ENCODE results near the gene ARMH3.
"Not testable (repeated sequence)": the region's sequence is repeated elsewhere in the genome, so short reads cannot be mapped to it uniquely, and the experiment has no call there.

The ARMH3 gene

GRCh38 chr10:102067091-102067916 is 11.3 kb upstream of the ARMH3 start:
- no peak for TF ChIP-seq TAF1 (IDR thresholded peaks at IDR 0.05; ENCODE audit: borderline replicate concordance, low read depth, low read length)
- no peak for TF ChIP-seq POLR2AphosphoS5 (IDR thresholded peaks at IDR 0.05; ENCODE audit: low read depth, low read length)
- TF ChIP-seq POLR2A (IDR thresholded peaks at IDR 0.05; ENCODE audit: low read depth, low read length), result no peak
- no peak for DNase-seq (ENCODE audit: insufficient read length)
- FAIRE-seq, result no peak

- TF ChIP-seq POLR2A (IDR thresholded peaks at IDR 0.05; ENCODE audit: low read depth, low read length) (no peak), TAF1 (IDR thresholded peaks at IDR 0.05; ENCODE audit: borderline replicate concordance, low read depth, low read length) (no peak), POLR2AphosphoS5 (IDR thresholded peaks at IDR 0.05; ENCODE audit: low read depth, low read length) (no peak)
- FAIRE-seq, result no peak
- DNase-seq (ENCODE audit: insufficient read length), result no peak
These were observed 10.6 kb upstream of the ARMH3 start for GRCh38 chr10:102066399-102067088.

GRCh38 chr10:102065561-102066398 is 9.8 kb upstream of the ARMH3 start:
- peak; percentile 62 for FAIRE-seq
- TF ChIP-seq TAF1 (IDR thresholded peaks at IDR 0.05; ENCODE audit: borderline replicate concordance, low read depth, low read length) (no peak), POLR2AphosphoS5 (IDR thresholded peaks at IDR 0.05; ENCODE audit: low read depth, low read length) (no peak), POLR2A (IDR thresholded peaks at IDR 0.05; ENCODE audit: low read depth, low read length) (no peak)

GRCh38 chr10:102064868-102065560 is 9.0 kb upstream of the ARMH3 start, which contains the start of gene HPS6:
Gene HPS6, plus strand, starts transcription at chr10:102065349. Its CDS starts 126 bp downstream, at chr10:102065475.
- TF ChIP-seq TAF1 (IDR thresholded peaks at IDR 0.05; ENCODE audit: borderline replicate concordance, low read depth, low read length) (0 out of 2 replicates have a peak, but pooled peaks have one; percentile 45), POLR2AphosphoS5 (IDR thresholded peaks at IDR 0.05; ENCODE audit: low read depth, low read length) (no peak; the same call in 1 of the 2 replicates), POLR2A (IDR thresholded peaks at IDR 0.05; ENCODE audit: low read depth, low read length) (peak; percentile 78; the same call in 1 of the 2 replicates)
- DNase-seq (ENCODE audit: insufficient read length) (peak; percentile 99), FAIRE-seq (peak; percentile 98)

More at GRCh38 chr10:102065561-102066398, 9.8 kb upstream of the ARMH3 start:
- peak; percentile 51 for DNase-seq (ENCODE audit: insufficient read length)

GRCh38 chr10:102064503-102064867 is 8.5 kb upstream of the ARMH3 start:
- FAIRE-seq (no peak), DNase-seq (ENCODE audit: insufficient read length) (no peak)
- TF ChIP-seq POLR2A (IDR thresholded peaks at IDR 0.05; ENCODE audit: low read depth, low read length) (no peak), TAF1 (IDR thresholded peaks at IDR 0.05; ENCODE audit: borderline replicate concordance, low read depth, low read length) (no peak), POLR2AphosphoS5 (IDR thresholded peaks at IDR 0.05; ENCODE audit: low read depth, low read length) (no peak)

GRCh38 chr10:102059987-102060386 is 4.0 kb upstream of the ARMH3 start:
- TF ChIP-seq POLR2AphosphoS5 (IDR thresholded peaks at IDR 0.05; ENCODE audit: low read depth, low read length) (no peak), TAF1 (IDR thresholded peaks at IDR 0.05; ENCODE audit: borderline replicate concordance, low read depth, low read length) (no peak), POLR2A (IDR thresholded peaks at IDR 0.05; ENCODE audit: low read depth, low read length) (no peak)
- no peak for DNase-seq (ENCODE audit: insufficient read length)
- no peak for FAIRE-seq

- DNase-seq (ENCODE audit: insufficient read length), result not testable (repeated sequence)
- FAIRE-seq, result peak; percentile 38
These were observed 909 bp downstream of the ARMH3 start for GRCh38 chr10:102054881-102055646.

GRCh38 chr10:102046095-102046494 is 9.9 kb downstream of the ARMH3 start:
- TF ChIP-seq POLR2AphosphoS5 (IDR thresholded peaks at IDR 0.05; ENCODE audit: low read depth, low read length) (no peak), POLR2A (IDR thresholded peaks at IDR 0.05; ENCODE audit: low read depth, low read length) (no peak), TAF1 (IDR thresholded peaks at IDR 0.05; ENCODE audit: borderline replicate concordance, low read depth, low read length) (no peak)
- no peak for FAIRE-seq

GRCh38 chr10:102045292-102045691 is 10.7 kb downstream of the ARMH3 start:
- DNase-seq (ENCODE audit: insufficient read length) (no peak), FAIRE-seq (no peak)
- TF ChIP-seq TAF1 (IDR thresholded peaks at IDR 0.05; ENCODE audit: borderline replicate concordance, low read depth, low read length) (no peak), POLR2AphosphoS5 (IDR thresholded peaks at IDR 0.05; ENCODE audit: low read depth, low read length) (no peak), POLR2A (IDR thresholded peaks at IDR 0.05; ENCODE audit: low read depth, low read length) (no peak)

More at GRCh38 chr10:102046095-102046494, 9.9 kb downstream of the ARMH3 start:
- DNase-seq (ENCODE audit: insufficient read length), result no peak

All from GM12892 (cell line).